LNCAP (cell line): ENCODE data around the gene UBE2J2.

Source experiments
- CTCF ChIP-seq: fragments of 450-650 bp; IDR thresholded peaks from 2 replicates; pipeline ENCODE4 v1.5.1; 2017; ENCODE audit warnings: mild to moderate bottlenecking

Gene UBE2J2

GRCh38 chr1:1285102-1285571 is 11.5 kb upstream of the UBE2J2 start:
- TF ChIP-seq CTCF, result no peak

- no peak for TF ChIP-seq CTCF
These were observed 10.8 kb upstream of the UBE2J2 start for GRCh38 chr1:1284221-1285101.

- no peak for TF ChIP-seq CTCF
These were observed 10.2 kb upstream of the UBE2J2 start for GRCh38 chr1:1283821-1284220.

DNA sequence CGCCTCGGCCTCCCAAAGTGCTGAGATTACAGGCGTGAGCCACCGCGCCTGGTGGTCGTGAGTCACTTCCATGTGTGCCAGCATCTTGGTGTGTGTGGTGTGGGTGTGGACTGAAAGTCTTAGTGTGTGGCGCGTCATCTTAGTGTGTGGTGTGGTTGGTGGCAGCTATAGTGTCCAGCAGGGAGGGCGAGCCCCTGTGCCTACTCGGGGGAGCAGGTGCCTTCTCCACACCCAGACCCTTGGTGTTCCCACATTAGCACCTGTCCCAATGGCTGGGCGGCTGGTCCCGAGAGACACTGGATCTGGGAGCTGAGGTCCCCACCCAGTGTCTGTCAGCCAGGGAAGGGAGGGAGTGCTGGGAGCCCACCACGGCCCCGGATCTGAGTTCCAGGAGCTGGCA is 9.3 kb upstream of the UBE2J2 start:
- no peak for TF ChIP-seq CTCF

GRCh38 chr1:1281533-1282321 is 8.1 kb upstream of the UBE2J2 start:
- TF ChIP-seq CTCF, result no peak

GRCh38 chr1:1280782-1281481 is 7.3 kb upstream of the UBE2J2 start:
- TF ChIP-seq CTCF, result no peak

- no peak for TF ChIP-seq CTCF
These were observed 5.4 kb upstream of the UBE2J2 start for GRCh38 chr1:1279028-1279427.
